CD4-positive, alpha-beta T cell treated with Interleukin-17A for 4 hours (primary cell): ENCODE data around the gene UVRAG.

Experiments
- DNase-seq: peaks from one replicate; pipeline ENCODE4 v3.0.0-alpha.2; 2020; ENCODE audit warnings: mixed read lengths

Gene UVRAG

GRCh38 chr11:75810637-75811390, 4.2 kb upstream of the UVRAG start:
- DNase-seq = no peak

DNA sequence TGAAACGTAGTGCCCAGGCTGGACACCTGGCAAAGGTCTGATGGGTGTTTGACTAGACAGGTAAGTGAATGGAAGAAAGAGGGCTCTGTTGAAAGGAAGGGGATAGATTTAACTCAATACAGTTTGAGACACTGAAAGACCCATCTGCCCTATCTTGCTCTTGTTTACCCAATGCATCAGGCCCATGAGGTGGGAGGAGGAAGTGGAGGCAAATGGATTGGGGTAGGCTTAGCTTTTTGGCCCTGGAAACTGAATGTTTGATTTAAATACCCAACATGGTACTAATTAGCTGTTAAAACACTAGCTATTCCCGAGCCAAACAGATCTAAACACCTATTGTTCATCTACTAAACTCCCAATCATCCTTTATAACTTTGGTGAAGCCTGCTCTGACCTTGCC, 3.5 kb upstream of the UVRAG start:
- no peak for DNase-seq

DNA sequence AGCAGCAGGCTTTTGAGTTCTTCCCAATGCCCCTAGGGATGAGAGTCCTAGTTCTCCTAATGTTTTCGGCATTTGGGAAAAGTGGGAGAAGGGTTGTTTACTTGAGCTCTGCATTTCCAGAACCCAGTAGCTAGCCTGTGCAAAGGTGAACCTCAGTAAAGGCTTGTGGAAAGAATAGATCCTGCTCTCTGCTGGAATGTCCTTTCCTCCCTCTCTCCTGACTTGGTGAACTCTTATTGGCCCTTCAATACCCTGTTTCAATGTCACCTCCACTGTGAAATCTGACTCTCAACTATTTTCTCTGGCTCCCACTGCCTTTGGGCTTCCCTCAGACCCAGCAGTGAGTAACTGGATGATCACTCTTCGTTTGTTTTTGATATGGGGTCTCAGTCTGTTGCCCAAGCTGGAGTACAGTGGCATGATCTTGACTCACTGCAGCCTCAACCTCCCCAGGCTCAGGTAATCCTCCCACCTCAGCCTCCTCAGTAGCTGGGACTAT, 2.4 kb upstream of the UVRAG start:
- DNase-seq = no peak

- DNase-seq = no peak
Measured at GRCh38 chr11:75813124-75813523, 1.9 kb upstream of the UVRAG start.

DNA sequence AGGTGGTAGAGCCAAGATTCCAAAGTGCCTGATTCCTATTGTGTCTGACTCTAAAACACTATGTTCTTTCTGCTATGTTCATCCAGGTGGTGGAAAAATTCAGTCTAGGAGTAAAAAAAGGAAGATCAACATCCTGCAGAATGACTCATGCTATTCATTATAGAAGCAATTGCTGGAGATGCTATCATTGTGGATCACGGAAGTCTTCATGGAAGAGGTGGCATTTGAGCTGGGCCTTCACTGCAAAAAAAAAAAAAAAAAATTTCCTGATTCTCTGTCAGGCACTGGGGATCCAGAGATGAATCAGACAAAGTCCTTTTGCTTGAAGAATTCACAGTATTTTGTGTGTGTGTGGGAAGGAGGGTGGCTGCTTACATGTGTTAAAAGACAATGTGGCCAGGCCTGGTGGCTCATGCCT, 1.4 kb upstream of the UVRAG start:
- DNase-seq = no peak

- DNase-seq = no peak
Measured at GRCh38 chr11:75814363-75814676, 690 bp upstream of the UVRAG start.

GRCh38 chr11:75815345-75816168, 547 bp downstream of the UVRAG start:
- DNase-seq = peak; percentile 28

GRCh38 chr11:75816561-75817239, 1.7 kb downstream of the UVRAG start:
- no peak for DNase-seq

DNA sequence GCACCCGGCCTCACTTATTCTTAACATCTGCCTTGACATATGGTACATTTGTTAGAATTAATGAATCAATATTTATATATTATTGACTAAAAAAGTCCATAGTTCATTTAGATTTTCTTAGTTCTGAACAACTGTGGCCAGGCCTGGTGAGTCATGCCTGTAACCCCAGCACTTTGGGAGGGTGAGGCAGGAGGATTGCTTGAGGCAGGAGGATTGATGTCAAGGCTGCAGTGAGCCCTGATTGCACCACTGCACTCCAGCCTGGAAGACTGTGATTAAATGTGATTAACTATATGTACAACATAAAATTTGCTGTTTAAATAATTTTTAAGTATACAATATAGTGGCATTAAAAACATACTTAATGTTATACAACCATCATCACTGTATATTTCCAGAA, 5.6 kb downstream of the UVRAG start:
- peak; percentile 12 for DNase-seq

- no peak for DNase-seq
Measured at GRCh38 chr11:75821202-75821601, 6.2 kb downstream of the UVRAG start.

DNA sequence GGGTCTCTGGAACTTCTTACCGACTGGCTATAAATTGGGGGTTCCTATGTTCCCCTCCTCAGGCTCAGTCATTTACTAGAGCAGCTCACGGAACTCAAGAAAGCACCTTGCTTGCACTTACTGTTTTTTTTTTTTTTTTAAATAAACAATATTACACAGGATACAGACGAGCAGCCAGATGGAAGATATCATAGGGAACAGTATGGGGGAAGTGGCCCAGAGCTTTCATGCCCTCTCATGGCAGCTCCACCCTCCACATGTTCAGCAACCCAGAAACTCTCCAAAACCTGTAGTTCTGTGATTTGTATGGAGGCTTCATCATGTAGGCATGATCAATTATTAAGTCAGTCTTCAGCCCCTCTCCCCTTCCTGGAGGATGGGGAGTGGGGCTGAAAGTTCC, 7.5 kb downstream of the UVRAG start:
- no peak for DNase-seq

- no peak for DNase-seq
Measured at GRCh38 chr11:75823415-75823814, 8.4 kb downstream of the UVRAG start.

GRCh38 chr11:75823946-75824345, 8.9 kb downstream of the UVRAG start:
- DNase-seq = no peak

DNA sequence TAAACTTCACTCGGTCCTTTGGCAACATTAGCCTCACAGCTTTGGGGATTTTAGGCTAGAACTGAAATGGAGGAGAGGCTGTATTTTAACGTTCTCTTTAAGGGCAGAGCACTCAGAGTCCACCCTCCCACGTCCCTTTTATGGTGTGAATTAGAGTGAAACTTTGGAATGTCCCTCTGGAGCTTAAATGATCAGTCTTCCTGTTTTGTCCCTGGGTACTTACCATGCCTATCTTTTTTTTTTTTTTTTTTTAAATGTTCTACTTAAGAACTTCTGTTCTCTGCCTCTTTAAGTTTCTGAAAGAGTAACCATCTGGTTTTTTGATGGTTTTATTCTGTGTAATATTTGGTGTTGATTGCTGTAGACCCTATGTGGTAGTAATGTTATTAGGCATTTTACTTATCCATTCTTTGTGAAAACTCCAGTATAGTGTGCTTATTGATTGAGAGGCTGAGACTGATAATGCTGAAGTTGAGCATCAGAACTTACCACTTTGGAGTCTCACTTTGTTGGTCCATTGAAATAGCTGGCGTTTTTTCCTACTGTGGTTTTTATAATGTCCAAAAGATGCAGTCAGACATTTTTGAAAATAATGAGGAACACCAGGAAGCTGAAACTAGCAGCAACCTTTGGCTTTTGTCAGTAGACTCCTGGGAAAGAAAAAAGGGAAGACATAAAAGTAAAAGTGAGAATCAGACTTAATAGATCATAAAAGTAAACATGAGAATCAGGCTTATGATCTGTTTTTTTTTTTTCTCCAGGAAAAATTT, 11.6 kb downstream of the UVRAG start:
- no peak for DNase-seq

DNA sequence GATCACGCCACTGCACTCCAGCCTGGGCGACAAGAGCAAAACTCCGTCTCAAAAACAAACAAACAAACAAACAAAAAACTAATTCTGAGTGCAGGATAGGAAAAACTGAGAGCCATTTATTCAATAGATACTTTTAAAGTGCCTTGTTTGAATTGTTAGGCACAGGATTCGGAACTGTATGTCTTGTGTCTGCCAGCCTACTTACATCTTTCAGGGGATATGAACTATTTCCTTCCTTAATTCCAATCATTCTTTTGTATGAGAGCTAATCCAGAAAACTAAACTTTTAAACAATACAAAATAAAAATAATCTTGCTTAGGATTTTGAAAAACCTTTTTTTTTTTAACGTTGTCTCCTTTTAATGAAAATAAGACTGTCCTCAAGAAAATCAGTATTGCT, 12.6 kb downstream of the UVRAG start:
- DNase-seq = no peak

DNA sequence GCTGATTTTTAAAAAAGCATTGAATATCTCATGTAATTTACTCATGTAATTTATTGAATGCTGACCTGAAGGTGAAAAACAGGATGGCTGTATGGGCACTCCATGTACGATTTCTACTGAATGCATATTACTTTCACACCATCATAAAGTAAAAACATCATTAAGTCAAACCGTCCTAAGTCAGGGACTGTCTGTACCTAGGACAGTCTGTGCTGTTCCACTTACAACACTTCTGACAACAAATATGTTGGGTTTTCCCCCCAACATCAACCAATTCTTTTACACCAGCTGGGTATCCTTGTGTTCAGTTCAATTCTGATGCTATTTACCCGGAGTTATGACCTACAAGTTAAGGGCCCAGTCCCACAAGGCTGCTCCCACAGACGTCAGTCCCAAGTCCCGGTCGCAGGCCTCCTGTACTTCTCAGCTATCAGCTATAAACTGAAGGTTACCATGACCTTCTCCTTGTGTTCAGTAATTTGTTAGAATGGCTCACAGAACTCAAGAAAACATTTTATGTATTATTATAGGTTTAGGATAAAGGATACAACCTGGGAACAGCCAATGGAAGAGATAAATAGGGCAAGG, 17.0 kb downstream of the UVRAG start:
- DNase-seq = no peak

GRCh38 chr11:75834728-75835127, 19.7 kb downstream of the UVRAG start:
- DNase-seq = no peak

GRCh38 chr11:75836417-75836816, 21.4 kb downstream of the UVRAG start:
- no peak for DNase-seq

GRCh38 chr11:75839851-75840250, 24.8 kb downstream of the UVRAG start:
- no peak for DNase-seq

DNA sequence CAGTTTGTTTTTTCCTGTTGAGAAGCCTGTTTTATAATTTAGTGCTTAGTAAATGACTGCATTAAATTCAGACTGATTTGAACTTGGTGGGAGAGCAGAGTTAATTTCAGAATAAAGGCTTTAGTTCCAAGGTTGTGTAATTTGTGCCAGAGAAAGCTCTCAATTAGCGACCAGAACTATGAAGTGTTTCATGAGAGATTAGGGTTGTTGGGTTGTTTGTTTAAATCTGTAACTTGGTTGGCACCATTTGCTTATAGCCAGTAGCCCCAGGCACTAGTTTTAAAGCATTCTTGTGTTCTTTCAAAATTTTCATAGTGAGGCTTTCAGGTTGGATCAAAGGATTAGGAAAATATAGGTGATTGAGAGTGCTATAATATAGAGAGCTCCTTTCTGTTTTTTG, 25.5 kb downstream of the UVRAG start:
- DNase-seq = no peak

DNA sequence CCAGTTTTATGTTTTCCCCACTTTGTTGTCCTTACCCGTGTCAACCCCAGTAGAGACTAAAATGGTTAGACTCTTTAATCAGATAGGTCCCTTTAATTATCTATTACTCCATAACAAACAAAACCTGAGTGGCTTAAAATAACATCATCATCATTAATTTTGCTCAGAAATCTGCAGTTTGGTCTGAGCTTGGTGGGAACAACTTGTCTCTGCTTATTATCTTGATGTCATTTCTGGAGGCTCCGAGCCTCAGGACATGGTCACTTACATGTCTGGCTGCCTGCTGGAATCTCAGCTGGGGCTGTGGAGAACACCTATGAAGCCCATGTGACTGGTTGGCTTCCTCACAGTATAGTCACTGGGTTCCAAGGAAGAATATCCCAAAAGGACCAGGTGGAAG, 26.7 kb downstream of the UVRAG start:
- DNase-seq = no peak

DNA sequence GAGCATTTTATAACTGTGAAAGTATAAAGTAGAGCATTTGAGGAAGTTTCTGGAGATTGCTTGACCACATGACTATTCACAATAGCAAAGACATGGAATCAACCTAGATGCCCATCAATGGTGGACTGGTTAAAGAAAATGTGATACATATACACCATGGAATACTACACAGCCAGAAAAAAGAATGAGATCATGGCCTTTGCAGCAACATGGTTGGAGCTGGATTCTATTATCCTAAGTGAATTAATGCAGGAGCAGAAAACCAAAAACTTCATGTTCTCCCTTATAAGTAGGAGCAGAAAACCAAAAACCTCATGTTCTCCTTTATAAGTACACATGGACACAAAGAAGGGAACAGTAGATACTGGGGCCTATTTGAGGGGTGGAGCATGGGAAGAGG, 30.3 kb downstream of the UVRAG start:
- DNase-seq = no peak

- DNase-seq = no peak
Measured at GRCh38 chr11:75849894-75850293, 34.9 kb downstream of the UVRAG start.
